HepG2 (cell line): ENCODE data around the gene TEKT1.

Experiments
- AKAP8 ChIP-seq: sonication (generic); formaldehyde crosslinking; IDR thresholded peaks from 2 replicates; pipeline ENCODE4 v1.5.1; 2020; ENCODE audit warnings: mild to moderate bottlenecking, missing genetic modification reagents
- BHLHE40 ChIP-seq: IDR thresholded peaks from 2 replicates; pipeline ENCODE4 v1.6.1; 2011; ENCODE audit warnings: low read length, improper control_type of control experiment
- CTCF ChIP-seq: sonication (generic); formaldehyde crosslinking; IDR thresholded peaks from 2 replicates; pipeline ENCODE4 v1.5.0; 2020; ENCODE audit warnings: mild to moderate bottlenecking, missing genetic modification reagents, moderate library complexity
- FOXA3 ChIP-seq: IDR thresholded peaks from 2 replicates; pipeline ENCODE4 v1.6.1; 2016; ENCODE audit warnings: missing genetic modification reagents, missing compliant biosample characterization
- FOXJ3 ChIP-seq: sonication (generic); formaldehyde crosslinking; IDR thresholded peaks from 2 replicates; pipeline ENCODE4 v1.4.0; 2020; ENCODE audit warnings: missing genetic modification reagents, mild to moderate bottlenecking, borderline replicate concordance
- NR1H2 ChIP-seq: sonication (generic); formaldehyde crosslinking; IDR thresholded peaks from 2 replicates; pipeline ENCODE4 v1.8.1; 2022; ENCODE audit warnings: low read depth, missing genetic modification reagents, borderline replicate concordance
- NR2F2 ChIP-seq: IDR thresholded peaks from 2 replicates; pipeline ENCODE4 v1.6.1; 2012; ENCODE audit warnings: low read depth, inconsistent platforms, borderline replicate concordance
- POLR2A ChIP-seq, 2 experiments: IDR thresholded peaks; 2 replicates each; pipeline ENCODE4 v1.6.1; 2011; ENCODE audit warnings: low read depth in 2 of 2, low read length in 2 of 2, mild to moderate bottlenecking in 1 of 2, moderate library complexity in 1 of 2; ENCODE audit not compliant: insufficient read depth in 1 of 2
- POLR2AphosphoS5 ChIP-seq: IDR thresholded peaks from 2 replicates; pipeline ENCODE4 v1.6.1; 2012; ENCODE audit warnings: low read depth, low read length
- ZFX ChIP-seq: sonication (generic); formaldehyde crosslinking; IDR thresholded peaks from 2 replicates; pipeline ENCODE4 v1.4.0; 2020; ENCODE audit warnings: mild to moderate bottlenecking, low read depth, missing genetic modification reagents, moderate library complexity
- ZNF317 ChIP-seq: sonication (generic); formaldehyde crosslinking; IDR thresholded peaks from 2 replicates; pipeline ENCODE4 v1.5.0; 2020; ENCODE audit warnings: mild to moderate bottlenecking, missing genetic modification reagents
- ZNF530 ChIP-seq: sonication (generic); formaldehyde crosslinking; IDR thresholded peaks from 2 replicates; pipeline ENCODE4 v1.5.0; 2020; ENCODE audit warnings: low read depth, mild to moderate bottlenecking, missing genetic modification reagents

GRCh38 chr17:6755281-6755680 lies 76.2 kb downstream of the TEKT1 start:
- TF ChIP-seq ZNF317 (no peak), POLR2A (IDR thresholded peaks at IDR 0.05; ENCODE audit: insufficient read depth in 1 of 2, low read depth in 2 of 2, low read length in 2 of 2) (no peak), CTCF (CRISPR knock-in tag) (no peak), ZFX (CRISPR knock-in tag) (no peak), FOXA3 (no peak), BHLHE40 (no peak), NR1H2 (no peak), FOXJ3 (CRISPR knock-in tag) (no peak), POLR2AphosphoS5 (no peak), ZNF530 (CRISPR knock-in tag) (no peak), NR2F2 (no peak), AKAP8 (CRISPR knock-in tag) (no peak)
